ENCODE data around the gene PCLO.
"Not testable (repeated sequence)": the region's sequence is repeated elsewhere in the genome, so short reads cannot be mapped to it uniquely, and the experiment has no call there.

Gene PCLO

DNA sequence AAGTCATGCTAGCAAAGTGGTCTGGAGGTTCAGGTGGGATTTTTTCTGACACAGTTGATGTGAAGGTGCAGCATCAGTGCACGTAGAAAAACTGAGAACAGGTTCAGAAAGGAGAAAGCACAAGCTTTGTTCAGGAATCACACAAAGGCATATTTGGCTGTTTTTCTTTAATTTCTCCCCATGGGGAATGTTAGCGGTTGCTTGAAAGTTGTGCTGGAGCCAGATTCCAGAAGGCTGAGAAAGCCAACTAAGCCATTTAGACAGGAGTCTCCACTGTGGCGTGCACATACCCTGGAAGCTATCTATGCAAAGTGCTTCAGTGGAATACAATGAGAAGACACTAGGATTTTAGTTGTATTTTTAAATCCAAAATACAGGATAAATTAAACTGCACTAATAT lies 201.4 kb downstream of the PCLO start:
- no peak for DNase-seq

DNA sequence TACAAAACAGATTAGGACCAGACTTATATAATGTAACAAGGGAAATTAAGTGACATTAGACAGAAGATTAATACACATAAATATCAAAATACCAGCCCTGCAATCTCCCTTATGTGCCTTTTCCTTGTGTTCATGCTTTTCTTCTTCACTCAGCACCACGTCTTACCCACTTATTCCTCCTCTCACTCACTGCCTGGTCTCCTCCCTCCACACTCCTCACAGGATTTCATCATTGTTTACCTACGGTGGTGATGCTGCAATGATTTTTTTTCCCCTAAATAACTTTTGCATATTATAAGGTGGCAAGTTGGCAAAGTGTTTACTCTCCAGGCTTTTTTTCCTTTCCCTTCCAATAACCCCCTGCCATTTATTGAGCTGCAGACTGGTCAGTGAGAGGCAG lies 203.2 kb downstream of the PCLO start:
- no peak for DNase-seq

DNA sequence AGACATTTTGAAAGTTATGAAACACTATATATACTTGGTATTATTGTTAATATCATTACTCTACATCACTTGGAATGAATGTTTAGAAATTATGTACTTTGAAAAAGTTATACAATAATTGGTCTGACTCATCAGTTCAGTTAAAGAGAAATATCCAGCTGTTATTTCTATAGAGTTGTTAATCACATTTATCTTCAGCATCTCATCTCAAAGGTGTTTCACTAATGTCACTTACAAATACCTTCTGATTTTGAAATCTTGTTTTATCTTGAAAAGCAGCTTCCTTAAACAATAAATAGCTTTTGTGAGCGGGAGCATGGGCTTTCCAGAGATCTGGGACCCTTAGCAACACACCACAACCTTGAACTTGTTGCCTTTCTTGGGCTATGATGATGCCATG lies 205.2 kb downstream of the PCLO start:
- no peak for DNase-seq

DNA sequence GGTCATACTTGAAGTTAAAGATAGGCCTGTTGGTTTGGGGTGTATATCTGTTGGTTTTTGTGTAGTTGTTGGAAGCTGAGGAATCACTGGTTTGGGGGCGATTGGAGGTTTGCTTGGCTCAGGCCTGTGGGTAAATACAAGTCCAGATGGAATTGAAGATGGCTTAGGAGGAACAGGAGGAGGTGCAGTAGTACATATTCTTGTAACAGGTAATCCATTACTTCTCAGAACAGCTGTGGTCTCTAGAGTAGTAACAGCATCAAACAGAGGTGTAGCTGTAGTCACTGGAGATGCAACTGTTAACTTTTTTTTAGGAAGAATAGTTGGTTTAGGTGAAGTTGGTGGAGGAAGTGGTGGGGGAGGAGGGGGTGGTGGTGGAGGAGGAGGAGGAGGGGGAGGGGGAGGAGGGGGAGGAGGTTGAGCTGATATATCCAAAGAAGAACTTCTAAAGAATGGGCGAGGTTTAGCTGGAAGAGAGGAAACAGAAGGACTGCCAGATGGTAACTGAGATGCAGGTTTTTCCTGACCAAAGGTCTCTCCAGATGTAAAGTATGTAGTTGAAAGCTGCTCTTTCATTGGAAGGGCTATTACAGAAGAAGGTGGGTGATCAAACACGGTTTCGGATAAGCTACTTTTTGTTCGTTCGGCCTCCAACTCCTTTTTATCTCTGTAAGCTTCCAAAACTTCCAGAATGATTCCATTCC lies 209.2 kb downstream of the PCLO start:
- DNase-seq, result no peak

DNA sequence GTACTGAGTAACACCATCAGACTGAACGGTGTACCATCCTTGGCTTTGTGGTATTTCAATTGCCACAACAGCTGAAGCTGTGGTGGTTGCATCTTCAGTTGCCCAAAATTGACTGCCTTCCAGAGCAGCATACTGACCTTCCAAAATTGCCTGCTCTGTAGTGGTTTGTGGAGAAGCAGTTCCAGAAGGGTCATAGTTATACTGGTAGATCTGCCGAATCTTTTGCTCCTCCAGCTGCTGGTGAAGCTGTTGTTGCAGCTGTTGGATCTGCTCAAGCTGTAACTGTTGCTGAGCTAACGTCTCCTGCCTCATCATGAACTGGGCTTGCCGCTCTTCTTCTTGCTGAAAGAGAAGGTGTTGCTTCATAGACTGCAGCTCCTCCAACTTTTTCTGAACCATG lies 212.2 kb downstream of the PCLO start:
- DNase-seq, result no peak

- no peak for DNase-seq
These were observed 217.2 kb downstream of the PCLO start for GRCh38 chr7:82945480-82945879.

GRCh38 chr7:82945056-82945455 lies 217.6 kb downstream of the PCLO start:
- no peak for DNase-seq

DNA sequence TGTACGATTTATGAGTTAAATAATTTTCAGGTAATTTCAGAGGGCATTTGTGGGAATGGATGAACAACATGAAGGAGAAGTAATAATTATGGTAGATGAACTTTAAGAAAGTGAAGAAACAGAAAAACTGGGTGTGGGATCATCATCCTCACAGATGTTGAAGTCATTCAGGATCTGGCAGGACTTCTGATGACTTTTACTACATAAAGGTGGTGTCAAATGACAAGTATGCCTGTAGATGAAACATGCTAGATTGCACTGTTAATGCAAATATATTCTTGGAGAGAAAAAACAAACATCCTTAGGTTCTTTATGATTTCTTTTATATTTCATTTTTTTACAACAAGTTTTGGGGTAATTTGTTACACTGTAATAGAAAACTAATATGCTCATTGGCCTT lies 230.2 kb downstream of the PCLO start:
- no peak for DNase-seq

GRCh38 chr7:82926477-82926876 lies 236.2 kb downstream of the PCLO start:
- no peak for DNase-seq

DNA sequence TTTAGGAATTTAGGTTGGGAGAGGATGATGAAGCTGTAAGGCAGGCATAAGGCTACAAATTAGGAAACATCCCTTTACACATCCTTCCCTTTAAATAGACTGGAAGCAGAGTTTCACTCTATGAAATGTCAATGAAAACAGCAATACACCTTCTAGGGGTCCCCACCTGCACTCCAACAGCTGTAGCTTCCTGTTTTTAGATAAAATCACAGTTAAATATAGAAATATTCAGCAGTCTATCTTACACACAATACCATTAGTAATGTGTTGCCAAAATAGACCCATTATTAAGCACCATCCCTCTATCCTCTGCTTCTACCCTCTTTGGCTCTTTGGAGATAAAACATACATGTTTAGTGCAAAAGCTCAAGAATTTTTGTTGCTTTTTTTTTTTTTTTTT lies 237.4 kb downstream of the PCLO start:
- DNase-seq, result no peak

DNA sequence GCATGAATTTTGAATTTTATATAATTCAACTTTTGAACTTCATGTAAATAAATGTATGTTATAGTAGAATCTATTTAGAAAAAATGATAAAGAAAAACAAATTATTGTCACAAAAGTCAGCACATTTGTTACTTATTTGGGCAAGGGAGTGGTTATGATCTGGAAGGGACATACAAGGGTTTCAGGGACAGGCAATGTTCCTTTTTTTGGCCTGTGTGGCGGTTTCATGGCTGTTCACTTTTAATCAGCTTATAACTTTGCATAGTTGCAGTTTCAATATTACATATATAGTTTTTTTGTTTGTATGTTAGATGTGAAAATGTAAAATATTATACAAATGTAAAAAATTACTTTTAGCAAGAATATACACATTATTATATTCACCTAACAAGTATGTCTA lies 256.2 kb downstream of the PCLO start:
- DNase-seq, result no peak

DNA sequence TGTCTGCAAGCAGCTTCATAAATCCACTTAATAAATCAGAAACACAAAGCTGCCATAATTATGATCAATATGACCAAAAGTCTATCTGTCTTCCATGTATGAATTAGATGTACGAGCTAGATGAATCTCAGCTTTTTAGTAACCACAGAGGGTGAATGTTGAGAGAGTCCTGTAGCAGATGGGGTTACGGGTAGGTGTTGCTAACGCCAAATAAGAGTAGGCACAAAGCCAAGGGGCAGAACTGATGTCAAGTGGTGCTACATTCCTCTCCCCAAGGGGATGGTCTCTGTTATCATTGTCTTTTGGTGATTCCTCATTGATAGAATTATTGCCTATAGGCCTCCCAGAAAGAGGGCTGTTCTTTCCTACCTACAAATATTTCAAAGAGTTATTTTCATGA lies 257.8 kb downstream of the PCLO start:
- no peak for DNase-seq

- not testable (repeated sequence) for DNase-seq
These were observed 261.6 kb downstream of the PCLO start for GRCh38 chr7:82901098-82901497.

DNA sequence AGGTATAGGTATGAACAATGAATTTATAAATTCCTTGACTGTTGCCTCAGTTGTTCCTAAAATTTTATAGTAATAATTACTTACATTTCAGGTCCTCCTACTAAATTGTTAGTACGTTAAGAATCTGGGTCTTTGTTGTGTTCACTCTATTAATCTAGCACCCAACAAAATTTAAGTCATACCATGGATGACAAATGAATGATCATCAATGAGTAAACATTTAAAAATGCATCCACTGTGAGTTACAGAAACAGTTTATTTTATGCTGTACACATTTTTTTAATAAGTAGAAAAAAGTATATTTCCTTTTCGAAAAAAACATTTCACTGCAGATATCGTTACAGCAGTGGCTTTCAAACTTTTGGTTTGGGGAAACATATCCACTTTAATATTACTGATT lies 265.2 kb downstream of the PCLO start:
- no peak for DNase-seq

GRCh38 chr7:82894341-82894740 lies 268.3 kb downstream of the PCLO start:
- not testable (repeated sequence) for DNase-seq

GRCh38 chr7:82886324-82886723 lies 276.4 kb downstream of the PCLO start:
- DNase-seq, result no peak

GRCh38 chr7:82865856-82866255 lies 296.8 kb downstream of the PCLO start:
- no peak for DNase-seq

DNA sequence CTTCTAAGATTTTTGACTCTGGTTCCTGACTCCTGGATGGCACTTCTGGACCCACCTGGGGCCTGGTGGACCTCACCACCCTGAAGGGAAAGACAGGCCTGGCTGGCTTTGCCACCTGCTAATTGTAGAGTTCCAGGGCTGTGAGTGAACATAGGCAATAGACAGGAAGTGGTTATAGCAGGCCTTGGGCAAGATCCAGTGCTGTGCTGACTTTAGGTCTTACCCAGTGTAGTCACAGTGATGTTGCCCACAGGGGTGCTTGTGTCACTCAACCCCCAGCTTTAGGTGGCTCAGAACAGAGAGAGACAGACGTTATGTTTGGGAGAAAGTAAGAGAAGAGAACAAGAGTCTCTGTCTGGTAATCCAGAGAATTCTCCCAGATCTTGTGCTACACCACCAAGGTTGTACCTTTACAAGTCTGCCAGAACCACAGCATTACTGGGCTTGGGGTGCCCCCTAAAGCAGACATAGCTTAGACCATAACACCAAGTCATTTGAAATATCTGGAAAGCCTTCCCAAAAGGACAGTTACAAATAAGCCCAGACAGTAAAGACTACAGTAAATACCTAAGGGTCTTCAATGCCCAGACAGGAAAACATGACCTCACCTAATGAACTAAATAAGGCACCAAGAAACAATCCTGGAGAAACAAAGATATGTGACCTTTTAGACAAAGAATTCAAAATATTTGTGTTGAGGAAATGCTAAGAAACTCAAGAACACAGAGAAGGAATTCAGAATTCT lies 303.4 kb downstream of the PCLO start:
- DNase-seq, result no peak

DNA sequence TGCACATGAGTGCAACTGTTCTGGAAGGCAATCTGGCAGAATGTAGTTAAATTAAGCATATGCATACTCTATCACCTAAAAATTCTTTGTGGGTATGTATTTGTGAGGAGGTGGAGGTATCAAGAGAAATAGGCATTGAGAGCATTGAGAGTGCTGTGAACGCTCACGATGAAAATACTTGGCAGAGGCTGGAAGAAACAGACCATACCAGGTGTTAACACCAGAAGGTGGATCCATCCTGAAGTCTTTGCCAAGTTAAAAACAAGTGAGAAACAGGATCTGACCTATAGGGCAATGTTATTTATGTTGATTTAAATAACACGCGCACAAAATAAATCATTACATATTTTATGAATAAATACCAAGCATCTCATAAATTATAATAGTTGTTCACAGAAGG lies 311.6 kb downstream of the PCLO start:
- no peak for DNase-seq

- no peak for DNase-seq
These were observed 320.9 kb downstream of the PCLO start for GRCh38 chr7:82841828-82842227.

- DNase-seq, result no peak
These were observed 322.6 kb downstream of the PCLO start for GRCh38 chr7:82840061-82840460.

DNA sequence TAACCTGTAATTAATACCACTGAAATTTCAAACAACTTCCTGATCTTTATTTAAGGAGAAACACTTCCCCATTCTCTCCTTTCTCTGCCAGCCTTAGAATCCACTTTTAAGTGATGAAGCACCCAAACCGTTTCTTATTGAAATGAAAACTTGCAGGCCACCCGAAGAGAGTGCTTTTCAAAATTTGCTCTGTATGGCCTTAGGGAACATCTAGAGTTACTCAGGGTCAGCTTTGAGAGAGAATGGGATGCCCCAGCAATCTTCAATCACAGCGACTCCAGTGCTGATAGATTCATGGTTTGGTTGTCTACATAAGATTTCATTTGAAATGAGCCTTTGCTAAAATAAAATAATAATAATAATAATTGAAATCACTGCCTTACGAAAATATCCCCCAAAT lies 323.1 kb downstream of the PCLO start:
- no peak for DNase-seq

DNA sequence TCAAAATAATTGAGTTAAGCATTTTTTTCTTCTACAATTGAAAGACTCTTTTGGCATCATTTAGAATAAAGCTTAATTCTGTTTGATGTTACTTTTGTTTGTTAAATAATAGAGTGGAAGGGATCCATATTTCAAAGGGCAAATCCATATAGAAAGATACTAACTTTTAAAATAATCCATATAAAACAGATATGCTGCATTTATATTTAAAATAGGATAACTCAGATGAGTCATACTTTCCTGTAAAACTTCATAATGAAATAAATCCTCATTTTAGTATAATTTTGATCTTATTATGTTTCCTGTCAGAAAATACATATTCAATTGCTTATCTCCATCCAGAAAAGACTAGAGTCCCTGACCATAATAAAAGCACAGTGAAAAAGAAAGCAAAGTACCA lies 323.6 kb downstream of the PCLO start:
- DNase-seq, result no peak

- DNase-seq, result no peak
These were observed 324.4 kb downstream of the PCLO start for GRCh38 chr7:82838314-82838713.

GRCh38 chr7:82823073-82823472 lies 339.6 kb downstream of the PCLO start:
- DNase-seq, result no peak

All from stimulated activated CD8-positive, alpha-beta memory T cell treated with anti-CD3 and anti-CD28 coated beads, Interleukin-4, amount 100 ng/mL, for 48 hours (primary cell).